Spleen (tissue), 11 donors: ENCODE results near the gene KDM8. TPM values are rescaled to one million over a fixed set of nuclear protein-coding genes. Genes with fewer than 3 reads are reported as not detected.

Source experiments
- DNase-seq: peaks from one replicate; pipeline ENCODE4 v3.0.0-alpha.2; 2020
- H3K27ac ChIP-seq, 8 donors: fragments of 200-600 bp; sonication (generic) in 7 of 8; 1 replicate in 4 of 8; 2 replicates in 4 of 8; pipeline versions ENCODE4 v1.5.0 to v1.8.0; 2016 to 2021; ENCODE audit warnings: inconsistent platforms in 4 of 8, mild to moderate bottlenecking in 4 of 8, moderate library complexity in 1 of 8
- H3K27me3 ChIP-seq, 7 donors: fragments of 200-600 bp; sonication (generic) in 6 of 7; replicated peaks in 1 of 7; 1 replicate in 4 of 7; 2 replicates in 3 of 7; pipeline versions ENCODE4 v1.5.0 to v1.8.0; 2016 to 2021; ENCODE audit warnings: inconsistent platforms in 3 of 7, mild to moderate bottlenecking in 1 of 7
- H3K36me3 ChIP-seq, 6 donors: fragments of 200-600 bp; sonication (generic) in 5 of 6; 1 replicate in 4 of 6; 2 replicates in 2 of 6; pipeline versions ENCODE4 v1.5.0 to v1.8.0; 2016 to 2021; ENCODE audit warnings: inconsistent platforms in 2 of 6
- H3K4me1 ChIP-seq, 6 donors: fragments of 200-600 bp; sonication (generic) in 5 of 6; 1 replicate in 3 of 6; 2 replicates in 3 of 6; pipeline versions ENCODE4 v1.5.0 to v1.8.0; 2016 to 2021; ENCODE audit warnings: inconsistent platforms in 3 of 6
- H3K4me3 ChIP-seq, 8 donors: fragments of 200-600 bp; sonication (generic) in 7 of 8; 1 replicate in 4 of 8; 2 replicates in 4 of 8; pipeline versions ENCODE4 v1.5.0 to v1.8.0; 2016 to 2021; ENCODE audit warnings: inconsistent platforms in 4 of 8, mild to moderate bottlenecking in 4 of 8, moderate library complexity in 2 of 8
- H3K9me3 ChIP-seq, 8 donors: fragments of 200-600 bp; sonication (generic) in 7 of 8; 1 replicate in 4 of 8; 2 replicates in 4 of 8; pipeline versions ENCODE4 v1.5.0 to v1.8.0; 2016 to 2021; ENCODE audit warnings: inconsistent platforms in 4 of 8
- CTCF ChIP-seq, 11 experiments: fragments of 200-600 bp in 7 of 11; fragments of 450-650 bp in 4 of 11; sonication (generic) in 4 of 11; IDR thresholded peaks in 8 of 11; conservative IDR thresholded peaks in 3 of 11; 1 replicate in 7 of 11; 2 replicates in 4 of 11; pipeline versions ENCODE4 v1.4.0 to v1.8.0; 2016 to 2021; ENCODE audit warnings: antibody characterized with exemption in 11 of 11, inconsistent platforms in 4 of 11, mild to moderate bottlenecking in 1 of 11
- POLR2A ChIP-seq, 3 donors: fragments of 450-650 bp; IDR thresholded peaks; one replicate each; pipeline ENCODE4 v1.5.1; 2017; ENCODE audit warnings: antibody characterized with exemption in 3 of 3, mild to moderate bottlenecking in 1 of 3
- POLR2AphosphoS5 ChIP-seq, 3 donors: sonication (generic); formaldehyde crosslinking; IDR thresholded peaks; one replicate each; pipeline ENCODE4 v1.5.1; 2017; ENCODE audit warnings: antibody characterized with exemption in 3 of 3
- WGBS, 5 donors: extraction: QIAGEN DNeasy Blood & Tissue Kit in 3 of 5; methylation state at CpG; one replicate each; pipeline versions ENCODE4 v1.1.5 to v1.1.7; 2013 to 2018; 5-methylcytosine and 5-hydroxymethylcytosine counted together
- intact Hi-C: fragments of 100-400 bp; cut with DNase I; formaldehyde crosslinking; loops from one replicate; pipeline ENCODE4 v1.15.0; 2023; ENCODE audit warnings: low total_unique reads
- polyA plus RNA-seq, 3 donors: library from polyadenylated mRNA; stranded (reverse); fragments of 200-250 nt; gene quantifications; one replicate each; pipeline ENCODE4 v1.2.1, GENCODE V29; 2013
- total RNA-seq, 7 donors: library from RNA; depleted of rRNA in 3 of 7; stranded (reverse); fragments of >200 nt in 3 of 7; fragmentation: NEBNext Ultra II Directional in 4 of 7; extraction: Animal tissue kit (Norgen Biotek cat#: 25700) in 4 of 7; gene quantifications; one replicate each; pipeline versions ENCODE4 v1.1.0 to v1.2.1, GENCODE V29; 2016 to 2021
- donor health status: healthy with polysubstance abuse.
- donor health status: DM: no; HTN: no; CAD: no; lungs with moderate emphysema.
- donor health status: DM: no; HTN: no; CAD: no.
- donor health status: Bipolar disorder and iron deficiency.
- donor health status: healthy.
- donor health status: DM: no; HTN: no; CAD: no.
- donor health status: DM: yes; HTN: yes; CAD: no.

Gene KDM8
- total and polyA plus RNA-seq, 10 donors: 5.2 to 14.7 (median 9.6) TPM

GRCh38 chr16:27215660-27216059 lies 12.3 kb downstream of the KDM8 start:
- Histone ChIP-seq H3K4me1 (no peaks in the 10 kb centered on the region), H3K36me3 (peaks cover 0 to 98% (median 58%) of the 10 kb centered on the region in 6 donors), H3K9me3 (no peaks in the 10 kb centered on the region), H3K27ac (no peak overlapping the region), H3K4me3 (no peak overlapping the region), H3K27me3 (no peaks in the 10 kb centered on the region)
- DNase-seq: no peak
- WGBS, 5 donors: 88 to 97% (median 93%) methylated on average over 6 to 7 of the region's 7 CpGs
- intact Hi-C loops: no loop called here
- TF ChIP-seq CTCF (IDR thresholded peaks at IDR 0.05 in 8 of 11, conservative IDR thresholded peaks at IDR 0.05 in 3 of 11) (no peak), POLR2A (IDR thresholded peaks at IDR 0.05) (no peak), POLR2AphosphoS5 (IDR thresholded peaks at IDR 0.05) (no peak)

- Histone ChIP-seq H3K36me3 (peaks cover 0 to 98% (median 58%) of the 10 kb centered on the region in 6 donors), H3K9me3 (no peaks in the 10 kb centered on the region), H3K4me3 (no peak overlapping the region), H3K27ac (no peak overlapping the region), H3K4me1 (no peaks in the 10 kb centered on the region), H3K27me3 (no peaks in the 10 kb centered on the region)
- no peak for DNase-seq
- TF ChIP-seq CTCF (IDR thresholded peaks at IDR 0.05 in 8 of 11, conservative IDR thresholded peaks at IDR 0.05 in 3 of 11) (no peak), POLR2A (IDR thresholded peaks at IDR 0.05) (no peak), POLR2AphosphoS5 (IDR thresholded peaks at IDR 0.05) (no peak)
- intact Hi-C loops: no loop called here
- 91 to 94% (median 92%) methylated on average over 15 to 16 of the region's 16 CpGs for WGBS, 5 donors
Measured at GRCh38 chr16:27216297-27216885, 13.1 kb downstream of the KDM8 start.

GRCh38 chr16:27217256-27217655 lies 13.9 kb downstream of the KDM8 start:
- WGBS, 5 donors: 87 to 91% (median 89%) methylated on average over 7 to 10 of the region's 10 CpGs
- H3K4me1 ChIP-seq: no peaks in the 10 kb centered on the region
- intact Hi-C loops: no loop called here
- no peaks in the 10 kb centered on the region for H3K27me3 ChIP-seq
- H3K9me3 ChIP-seq: no peaks in the 10 kb centered on the region
- peaks cover 0 to 90% (median 56%) of the 10 kb centered on the region in 6 donors for H3K36me3 ChIP-seq
- no peak for DNase-seq
- no peak overlapping the region for H3K4me3 ChIP-seq
- H3K27ac ChIP-seq: no peak overlapping the region
- no peak for TF ChIP-seq CTCF (IDR thresholded peaks at IDR 0.05 in 8 of 11, conservative IDR thresholded peaks at IDR 0.05 in 3 of 11)
- no peak for TF ChIP-seq POLR2A (IDR thresholded peaks at IDR 0.05)
- TF ChIP-seq POLR2AphosphoS5 (IDR thresholded peaks at IDR 0.05): no peak

- DNase-seq: peak; percentile 37
- Histone ChIP-seq H3K36me3 (peaks cover 0 to 90% (median 52%) of the 10 kb centered on the region in 6 donors), H3K4me1 (peaks cover 0 to 15% (median 4%) of the 10 kb centered on the region in 6 donors), H3K27me3 (no peaks in the 10 kb centered on the region), H3K9me3 (no peaks in the 10 kb centered on the region), H3K4me3 (no peak overlapping the region), H3K27ac (no peak overlapping the region)
- no peak for TF ChIP-seq POLR2A (IDR thresholded peaks at IDR 0.05)
- no peak for TF ChIP-seq POLR2AphosphoS5 (IDR thresholded peaks at IDR 0.05)
- no peak for TF ChIP-seq CTCF (IDR thresholded peaks at IDR 0.05 in 8 of 11, conservative IDR thresholded peaks at IDR 0.05 in 3 of 11)
- 92 to 98% (median 98%) methylated on average over 9 of the region's 9 CpGs for WGBS, 5 donors
- intact Hi-C loops: no loop called here
Measured at GRCh38 chr16:27218756-27219155, 15.4 kb downstream of the KDM8 start.
